GM20431 (cell line): ENCODE measurements around the gene FCHSD2.
"Not testable (repeated sequence)": the region's sequence is repeated elsewhere in the genome, so short reads cannot be mapped to it uniquely, and the experiment has no call there.

Experiments used
- in situ Hi-C: fragments of 300-500 bp; cut with MseI, MboI; formaldehyde crosslinking; loops from one replicate; pipeline ENCODE4 v1.15.0; 2020; ENCODE audit warnings: low sequenced_read_pairs; ENCODE audit not compliant: unreplicated experiment

The FCHSD2 gene

GRCh38 chr11:73078631-73079030, 63.5 kb downstream of the FCHSD2 start:
- in situ Hi-C loops = no loop called here

DNA sequence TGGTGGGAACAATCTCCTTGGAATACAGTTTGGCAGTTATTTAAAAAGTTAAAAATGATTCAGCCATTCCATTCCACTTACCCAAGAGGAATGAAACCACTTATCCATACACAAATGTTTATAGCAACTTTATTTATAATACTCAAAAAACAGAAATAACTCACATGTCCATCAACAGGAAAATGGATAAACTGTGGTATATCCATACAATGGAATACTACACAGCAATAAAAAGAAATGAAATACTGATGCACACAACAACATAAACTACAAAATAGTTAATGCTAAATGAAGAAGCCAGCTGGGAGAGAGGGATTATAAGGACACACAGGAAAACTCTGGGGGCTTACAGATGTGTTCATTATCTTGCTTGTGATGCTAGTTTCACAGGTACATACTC, 64.7 kb downstream of the FCHSD2 start:
- in situ Hi-C loops = no loop called here

DNA sequence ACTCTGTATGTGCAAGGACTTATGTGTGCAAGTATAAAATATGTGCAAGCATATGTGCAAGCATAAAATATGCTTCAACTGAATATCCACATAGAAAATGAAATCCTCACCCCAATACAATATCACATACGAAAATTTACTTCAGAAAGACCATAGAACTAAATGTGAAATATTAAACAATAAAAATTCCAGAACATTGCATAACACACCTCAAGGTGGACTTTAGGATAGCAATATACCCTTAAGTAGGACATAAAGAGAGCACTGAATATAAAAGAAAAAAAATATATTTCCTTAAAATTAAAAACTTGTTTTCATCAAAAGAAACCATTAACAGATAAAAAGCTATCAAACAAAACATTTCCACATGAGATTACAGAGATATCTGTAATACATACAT, 67.8 kb downstream of the FCHSD2 start:
- in situ Hi-C loops = no loop called here

- in situ Hi-C loops = no loop called here
Observed at GRCh38 chr11:73072935-73073481, 69.1 kb downstream of the FCHSD2 start.

DNA sequence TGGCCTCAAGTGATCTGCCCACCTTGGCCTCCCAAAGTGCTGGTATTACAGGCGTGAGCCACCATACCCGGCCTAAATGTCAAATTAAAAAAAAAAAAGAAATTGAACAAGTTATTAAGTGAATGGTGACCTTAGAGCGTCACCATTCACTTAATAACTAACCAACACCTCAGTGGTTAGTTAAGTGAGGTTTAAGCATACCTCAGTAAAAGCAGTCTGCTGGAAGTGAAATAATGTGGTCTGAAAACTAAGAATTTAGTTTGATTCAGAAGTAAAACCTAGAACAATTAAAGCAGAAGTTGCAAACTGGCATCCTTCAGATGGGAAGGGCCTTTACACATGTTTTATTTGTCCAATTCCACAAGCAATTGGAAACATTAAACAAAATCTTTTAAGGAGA, 71.5 kb downstream of the FCHSD2 start:
- in situ Hi-C loops = no loop called here

- in situ Hi-C loops = not testable (repeated sequence)
Observed at GRCh38 chr11:73061857-73062424, 80.2 kb downstream of the FCHSD2 start.

DNA sequence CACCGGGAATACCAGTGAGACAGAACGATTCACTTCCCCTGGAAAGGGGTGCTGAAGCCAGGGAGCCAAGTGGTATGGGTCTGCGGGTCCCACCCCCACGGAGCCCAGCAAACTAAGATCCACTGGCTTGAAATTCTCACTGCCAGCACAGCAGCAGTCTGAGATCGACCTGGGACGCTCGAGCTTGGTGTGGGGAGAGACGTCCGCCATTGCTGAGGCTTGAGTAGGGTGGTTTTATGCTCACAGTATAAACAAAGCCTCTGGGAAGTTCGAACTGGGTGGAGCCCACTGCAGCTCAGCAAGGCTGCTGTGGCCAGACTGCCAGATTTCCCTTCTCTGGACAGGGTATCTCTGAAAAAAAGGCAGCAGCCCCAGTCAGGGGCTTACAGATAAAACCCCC, 80.7 kb downstream of the FCHSD2 start:
- in situ Hi-C loops = not testable (repeated sequence)

GRCh38 chr11:73059915-73060314, 82.2 kb downstream of the FCHSD2 start:
- in situ Hi-C loops = no loop called here

- in situ Hi-C loops = no loop called here
Observed at GRCh38 chr11:73058989-73059674, 83.0 kb downstream of the FCHSD2 start.

DNA sequence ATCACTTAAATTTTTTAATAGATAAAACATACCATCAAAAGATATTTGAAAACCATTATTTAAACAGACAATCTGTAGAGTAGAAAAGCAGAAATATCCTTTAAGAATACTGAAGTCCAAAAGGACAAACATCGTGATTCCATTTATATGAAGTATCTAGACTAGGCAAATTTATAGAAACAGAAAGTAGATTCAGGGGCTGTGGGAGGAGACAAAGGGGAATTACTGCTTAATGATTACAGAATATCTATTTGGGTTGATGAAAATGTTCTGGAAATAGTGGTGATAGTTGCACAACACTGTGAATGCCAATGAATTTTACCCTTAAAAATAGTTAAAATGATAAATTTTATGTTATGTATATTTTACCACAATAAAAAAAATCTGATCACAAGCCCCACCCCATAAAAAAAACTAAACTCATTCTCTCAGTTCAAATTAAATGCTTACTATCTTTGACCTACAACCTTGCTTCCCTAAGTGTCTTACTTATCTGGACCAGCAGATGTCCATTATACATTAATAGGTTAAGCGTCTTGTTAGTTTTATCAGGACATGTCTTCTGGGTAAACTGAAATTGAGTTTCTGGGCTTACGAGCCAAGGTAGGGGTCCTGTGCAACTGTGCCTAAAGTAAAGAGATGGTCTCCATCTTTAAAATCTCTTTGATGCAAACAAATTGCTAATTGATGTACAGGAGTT, 86.3 kb downstream of the FCHSD2 start:
- in situ Hi-C loops = no loop called here

- in situ Hi-C loops = no loop called here
Observed at GRCh38 chr11:73055002-73055401, 87.1 kb downstream of the FCHSD2 start.

- in situ Hi-C loops = no loop called here
Observed at GRCh38 chr11:73053964-73054363, 88.2 kb downstream of the FCHSD2 start.

DNA sequence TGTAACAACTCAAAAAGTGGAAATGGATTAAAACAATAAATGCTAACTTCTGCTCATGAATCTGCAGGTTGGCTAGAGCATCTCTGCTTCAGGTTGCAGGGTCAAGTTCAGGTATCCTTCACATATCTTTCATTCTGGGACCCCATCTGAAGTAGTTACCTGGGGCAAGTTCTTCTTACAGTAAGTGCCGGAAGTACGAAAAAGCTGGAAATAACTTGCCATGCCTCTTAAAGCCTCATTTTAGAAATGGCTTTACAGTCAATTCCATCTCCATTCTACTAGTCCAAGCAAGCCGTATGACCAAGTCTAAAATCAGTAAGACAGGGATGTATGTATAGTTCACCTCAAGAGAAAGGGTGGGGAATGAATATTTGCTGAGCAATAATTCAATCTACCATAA, 93.7 kb downstream of the FCHSD2 start:
- in situ Hi-C loops = no loop called here

DNA sequence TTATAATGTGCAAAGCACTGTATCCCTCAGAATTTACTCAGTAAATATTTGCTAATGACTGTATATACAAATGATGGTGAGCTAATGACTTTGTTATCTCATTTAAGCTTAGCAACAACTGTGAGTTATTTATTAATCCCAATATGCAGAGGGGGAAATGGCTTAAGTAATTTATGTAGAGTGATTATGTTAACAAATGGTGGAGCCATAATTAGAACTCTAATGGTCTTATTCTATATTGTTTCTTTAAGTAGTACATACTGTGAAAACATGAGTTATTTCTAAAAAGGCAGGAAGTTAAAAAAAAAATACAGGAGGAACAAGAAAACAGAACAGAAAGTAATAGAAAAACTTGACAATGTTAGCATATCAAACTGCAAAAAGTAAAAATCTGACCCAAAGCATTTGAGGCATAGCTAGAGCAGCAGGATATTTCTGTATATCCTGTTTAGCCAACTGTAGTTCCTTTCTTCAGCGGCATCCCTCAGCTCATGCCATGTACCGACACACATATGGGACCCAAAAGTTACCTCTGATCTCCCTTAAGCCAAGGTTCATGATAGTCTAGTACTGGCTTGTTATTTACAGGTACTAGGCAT, 94.2 kb downstream of the FCHSD2 start:
- in situ Hi-C loops = no loop called here

DNA sequence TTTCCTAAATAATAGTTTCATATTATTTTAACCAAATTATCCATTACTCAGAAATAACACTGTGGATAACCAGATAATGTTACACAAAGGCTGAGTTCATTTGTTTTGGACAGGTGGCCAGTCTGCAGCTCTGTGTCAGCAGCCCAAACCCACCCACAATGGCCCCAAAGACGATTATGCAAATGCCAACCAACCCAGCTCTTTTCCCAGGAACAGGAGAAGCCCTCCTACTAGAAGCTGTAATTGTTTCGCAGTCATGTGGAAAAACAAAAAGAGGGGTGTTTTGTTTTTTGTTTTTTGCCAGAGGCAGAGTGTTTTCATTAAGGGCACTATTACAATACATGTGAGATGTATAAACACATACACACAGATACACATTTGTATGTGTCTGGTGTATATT, 102.1 kb downstream of the FCHSD2 start:
- in situ Hi-C loops = no loop called here

GRCh38 chr11:73034777-73035176, 107.3 kb downstream of the FCHSD2 start:
- in situ Hi-C loops = no loop called here

GRCh38 chr11:73034331-73034730, 107.8 kb downstream of the FCHSD2 start:
- in situ Hi-C loops = no loop called here

GRCh38 chr11:73030130-73030529, 112.0 kb downstream of the FCHSD2 start:
- in situ Hi-C loops = no loop called here

GRCh38 chr11:73029403-73029802, 112.7 kb downstream of the FCHSD2 start:
- in situ Hi-C loops = no loop called here

DNA sequence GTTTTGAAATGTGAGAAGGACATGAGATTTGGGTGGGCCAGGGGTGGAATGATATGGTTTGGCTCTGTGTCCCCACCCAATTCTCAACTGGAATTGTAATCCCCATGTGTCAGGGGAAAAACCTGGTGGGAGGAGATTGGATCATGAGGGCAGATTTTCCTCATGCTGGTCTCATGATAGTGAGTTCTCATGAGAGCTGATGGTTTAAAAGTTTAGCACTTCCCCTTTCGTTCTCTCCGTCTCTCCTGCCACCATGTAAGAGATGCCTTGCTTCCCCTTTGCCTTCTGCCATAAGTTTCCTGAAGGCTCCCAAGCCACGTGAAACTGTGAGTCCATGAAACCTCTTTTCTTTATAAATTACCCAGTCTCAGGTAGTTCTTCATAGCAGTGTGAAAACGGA, 113.5 kb downstream of the FCHSD2 start:
- in situ Hi-C loops = no loop called here

GRCh38 chr11:73027840-73028239, 114.3 kb downstream of the FCHSD2 start:
- in situ Hi-C loops = not testable (repeated sequence)
